K562 (cell line): ENCODE measurements around the gene MRPL16. TPM values are rescaled to one million over a fixed set of nuclear protein-coding genes. Genes with fewer than 3 reads are reported as not detected.

ENCODE experiments used
- ATAC-seq: fragments of 200-7000 bp; cut with Tn5 transposase; 3 replicates; pipeline ENCODE4 v1.9.1; 2020; ENCODE audit warnings: moderate library complexity
- BruUV-seq: library from RNA; stranded (reverse); fragments of 400-500 nt; replicated peaks from 2 replicates; lab custom pipeline; 2021; lab: Mats Ljungman, UMichigan
- CTCF ChIA-PET: fragments of 300-600 bp; formaldehyde crosslinking; extraction: SDS; loops from one replicate; lab custom pipeline; 2021; ENCODE audit warnings: low intra/inter-chr PET ratio; lab: Yijun Ruan, JAX
- POLR2A ChIA-PET: fragments of 300-600, 350-650 bp; sonication (Branson Sonifier 250); formaldehyde crosslinking; extraction: SDS; loops from one replicate; lab custom pipeline; 2021; ENCODE audit warnings: antibody characterized with exemption, inconsistent platforms; lab: Yijun Ruan, JAX
- DNase-seq, 4 experiments: peaks; one replicate each; pipeline versions ENCODE4 v3.0.0 to v3.0.0-alpha.2; 2011 to 2018; ENCODE audit warnings: low spot score in 3 of 4, mixed read lengths in 3 of 4; ENCODE audit errors: extremely low read depth in 1 of 4
- FAIRE-seq: peaks from 2 replicates; lab custom pipeline; 2011; peaks lifted over from hg19 to GRCh38; lab: Jason Lieb, UNC
- H2AFZ ChIP-seq: 2 replicates; pipeline ENCODE4 v1.6.0; 2011; ENCODE audit warnings: low read depth, low read length, control low read depth, inconsistent platforms
- H3K27ac ChIP-seq: fragments of 200-600 bp; 3 replicates; pipeline ENCODE4 v1.8.0; 2011; ENCODE audit warnings: low read depth, mild to moderate bottlenecking, control low read depth, inconsistent platforms, low read length, moderate library complexity, mixed read lengths; ENCODE audit errors: extremely low read depth
- H3K27me3 ChIP-seq, 2 experiments: fragments of 300-600 bp in 1 of 2; 2 replicates in 1 of 2; 3 replicates in 1 of 2; pipeline versions ENCODE4 v1.6.0 to v1.8.0; 2011; ENCODE audit warnings: inconsistent platforms in 2 of 2, low read length in 2 of 2, mild to moderate bottlenecking in 1 of 2, mixed read lengths in 1 of 2, moderate library complexity in 1 of 2; ENCODE audit not compliant: control insufficient read depth in 2 of 2, insufficient read depth in 2 of 2
- H3K36me3 ChIP-seq: fragments of 300-600 bp; 3 replicates; pipeline ENCODE4 v1.8.0; 2011; ENCODE audit warnings: mild to moderate bottlenecking, low read length, inconsistent platforms; ENCODE audit not compliant: control insufficient read depth, insufficient read depth
- H3K4me1 ChIP-seq, 2 experiments: fragments of 200-600 bp in 1 of 2; replicated peaks in 1 of 2; 2 replicates in 1 of 2; 3 replicates in 1 of 2; pipeline versions ENCODE4 v1.5.1 to v1.8.0; 2011; ENCODE audit warnings: inconsistent platforms in 2 of 2, low read length in 2 of 2, mild to moderate bottlenecking in 1 of 2, mixed read lengths in 1 of 2, moderate library complexity in 1 of 2; ENCODE audit not compliant: control insufficient read depth in 2 of 2, insufficient read depth in 2 of 2
- H3K4me2 ChIP-seq: 2 replicates; pipeline ENCODE4 v1.6.1; 2011; ENCODE audit warnings: low read length, control low read depth, inconsistent platforms, mixed read lengths; ENCODE audit not compliant: insufficient read depth
- H3K4me3 ChIP-seq: fragments of 200-600 bp; sonication (generic), shearing (Covaris generic); 2 replicates; pipeline ENCODE4 v1.5.1; 2016; ENCODE audit warnings: control low read depth, inconsistent platforms
- H3K79me2 ChIP-seq: fragments of 200-600 bp; 3 replicates; pipeline ENCODE4 v1.8.0; 2011; ENCODE audit warnings: low read length, inconsistent platforms; ENCODE audit not compliant: control insufficient read depth, insufficient read depth
- H3K9ac ChIP-seq, 2 experiments: 2 replicates each; pipeline versions ENCODE4 v1.6.0 to v1.6.1; 2011; ENCODE audit warnings: low read depth in 2 of 2, low read length in 2 of 2, control low read depth in 1 of 2, inconsistent platforms in 1 of 2, mild to moderate bottlenecking in 1 of 2, mixed read lengths in 1 of 2; ENCODE audit not compliant: insufficient read depth in 1 of 2
- H3K9me1 ChIP-seq: one replicate; pipeline ENCODE4 v1.6.0; 2011; ENCODE audit warnings: inconsistent platforms, mild to moderate bottlenecking, low read length, moderate library complexity; ENCODE audit not compliant: control insufficient read depth, insufficient read depth
- H3K9me3 ChIP-seq: replicated peaks from 2 replicates; pipeline ENCODE4 v1.5.1; 2011; ENCODE audit warnings: low read depth, low read length, inconsistent platforms; ENCODE audit not compliant: control insufficient read depth, insufficient read depth
- H4K20me1 ChIP-seq: replicated peaks from 2 replicates; pipeline ENCODE4 v1.6.1; 2011; ENCODE audit warnings: low read length, inconsistent platforms, mixed read lengths; ENCODE audit not compliant: control insufficient read depth, insufficient read depth
- CBFB ChIP-seq: sonication (generic); formaldehyde crosslinking; IDR thresholded peaks from 2 replicates; pipeline ENCODE4 v1.4.0; 2020; ENCODE audit warnings: mild to moderate bottlenecking, missing genetic modification reagents
- GATAD2A ChIP-seq: fragments of 450-650 bp; IDR thresholded peaks from 2 replicates; pipeline ENCODE4 v1.6.1; 2017
- HCFC1 ChIP-seq: IDR thresholded peaks from 2 replicates; pipeline ENCODE4 v1.6.1; 2012; ENCODE audit warnings: low read depth, low read length, improper control_type of control experiment
- HDAC8 ChIP-seq: fragments of 450-650 bp; IDR thresholded peaks from 2 replicates; pipeline ENCODE4 v1.6.1; 2016; ENCODE audit warnings: mild to moderate bottlenecking, missing genetic modification characterization, moderate library complexity, missing compliant biosample characterization
- IRF2 ChIP-seq: sonication (generic); formaldehyde crosslinking; IDR thresholded peaks from 2 replicates; pipeline ENCODE4 v1.8.1; 2022; ENCODE audit warnings: mild to moderate bottlenecking, missing genetic modification reagents
- RUNX1 ChIP-seq: sonication (generic); IDR thresholded peaks from 2 replicates; pipeline ENCODE4 v1.6.1; 2016; ENCODE audit warnings: antibody characterized with exemption, low read depth
- U2AF2 ChIP-seq: fragments of 200-400 bp; formaldehyde crosslinking; optimal IDR thresholded peaks from 2 replicates; pipeline ENCODE3; 2017; ENCODE audit warnings: low read depth, mild to moderate bottlenecking, low read length
- ZBTB1 ChIP-seq: sonication (generic); formaldehyde crosslinking; IDR thresholded peaks from 2 replicates; pipeline ENCODE4 v1.8.1; 2023; ENCODE audit warnings: missing genetic modification reagents, low read depth, mild to moderate bottlenecking, borderline replicate concordance
- ZKSCAN8 ChIP-seq: fragments of 200-800 bp; sonication (Bioruptor generic); IDR thresholded peaks from 2 replicates; pipeline ENCODE4 v1.6.1; 2016; ENCODE audit warnings: missing genetic modification characterization, missing compliant biosample characterization
- ZNF174 ChIP-seq: fragments of 250-450 bp; sonication (Bioruptor Pico); IDR thresholded peaks from 2 replicates; pipeline ENCODE4 v1.4.0; 2020; ENCODE audit warnings: mild to moderate bottlenecking
- ZNF586 ChIP-seq: fragments of 450-650 bp; formaldehyde crosslinking; conservative IDR thresholded peaks from 2 replicates; pipeline ENCODE4 v1.4.0; 2020; ENCODE audit warnings: mild to moderate bottlenecking, moderate library complexity
- WGBS: fragments of 100-300 bp; shearing (Covaris generic); methylation state at CpG from one replicate; pipeline ENCODE4 v1.1.6; 2016; ENCODE audit warnings: low coverage, mixed read lengths; ENCODE audit not compliant: insufficient coverage; ENCODE audit errors: missing lambda C conversion rate; 5-methylcytosine and 5-hydroxymethylcytosine counted together
- in situ Hi-C: fragments of 300-500 bp; cut with MboI; formaldehyde crosslinking; loops from 4 replicates; pipeline ENCODE4 v1.15.0; 2018; ENCODE audit warnings: inconsistent platforms, mixed read lengths
- intact Hi-C: fragments of 100-400 bp; cut with micrococcal nuclease; formaldehyde crosslinking; loops from 2 replicates; pipeline ENCODE4 v1.14.2; 2022
- polyA plus RNA-seq, 8 experiments: library from polyadenylated mRNA; depleted of rRNA in 4 of 8; stranded (reverse) in 5 of 8; unstranded in 3 of 8; fragments of >200 nt; fragmentation: Nextera tagmentation in 2 of 8; fragmentation: Illumina TruSeq in 1 of 8; extraction: Ambion mirVana in 2 of 8; extraction: Trizol in 1 of 8; gene quantifications; 2 replicates each; pipeline versions ENCODE4 v1.2.1 to v1.2.3, GENCODE V29; 2011 to 2014; ENCODE audit warnings: inconsistent platforms in 1 of 8, missing spikeins in 1 of 8
- total RNA-seq, 7 experiments: library from RNA; depleted of rRNA in 6 of 7; stranded (reverse); fragments of >200 nt in 6 of 7; fragmentation: Illumina TruSeq in 2 of 7; extraction: Trizol in 2 of 7; gene quantifications; 2 replicates each; pipeline versions ENCODE4 v1.2.1 to v1.2.3, GENCODE V29; 2011 to 2021; ENCODE audit warnings: low replicate concordance in 1 of 7
- TF ChIP-seq, protein P1 (sequence below): fragments of 450-650 bp; formaldehyde crosslinking; IDR thresholded peaks from 2 replicates; pipeline ENCODE4 v1.4.0; 2020; ENCODE audit warnings: mild to moderate bottlenecking, mixed read lengths
- TF ChIP-seq, protein P2 (sequence below): fragments of 450-650 bp; formaldehyde crosslinking; IDR thresholded peaks from 2 replicates; pipeline ENCODE4 v1.4.0; 2020; ENCODE audit warnings: mild to moderate bottlenecking, moderate library complexity
- TF ChIP-seq, protein P3 (sequence below): fragments of 450-650 bp; IDR thresholded peaks from 2 replicates; pipeline ENCODE4 v1.6.1; 2016; ENCODE audit warnings: mild to moderate bottlenecking
- TF ChIP-seq, protein P4 (sequence below): sonication (generic); formaldehyde crosslinking; IDR thresholded peaks from 2 replicates; pipeline ENCODE4 v1.8.0; 2022; ENCODE audit warnings: mild to moderate bottlenecking, missing genetic modification reagents

Gene MRPL16
- total and polyA plus RNA-seq, 9 of the 15 experiments (the other 6 are each of a cell fraction or from before 2014, with no cell fraction given) = 63.3 to 209 (median 157) TPM

DNA sequence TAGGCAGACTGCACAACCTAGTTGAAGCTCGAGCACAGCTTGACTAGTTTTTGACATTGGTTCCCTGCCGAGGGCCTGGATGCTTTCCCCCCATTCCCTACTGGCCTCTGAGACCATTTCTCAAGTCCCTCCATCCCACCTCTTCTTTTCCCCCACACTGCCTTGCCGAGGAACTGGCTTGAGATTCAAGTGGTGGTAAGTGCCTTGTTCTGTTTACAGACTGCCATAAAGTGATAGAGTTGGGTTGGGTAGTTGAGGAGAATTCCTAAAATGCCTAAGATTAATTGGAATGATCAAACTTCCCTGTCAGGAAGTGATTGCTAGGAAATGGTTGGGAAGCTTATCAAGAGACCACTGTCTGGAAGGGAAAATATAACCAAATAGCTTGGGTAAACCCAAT lies 16.2 kb downstream of the MRPL16 start (continued):
- TF ChIP-seq, protein P1, sequence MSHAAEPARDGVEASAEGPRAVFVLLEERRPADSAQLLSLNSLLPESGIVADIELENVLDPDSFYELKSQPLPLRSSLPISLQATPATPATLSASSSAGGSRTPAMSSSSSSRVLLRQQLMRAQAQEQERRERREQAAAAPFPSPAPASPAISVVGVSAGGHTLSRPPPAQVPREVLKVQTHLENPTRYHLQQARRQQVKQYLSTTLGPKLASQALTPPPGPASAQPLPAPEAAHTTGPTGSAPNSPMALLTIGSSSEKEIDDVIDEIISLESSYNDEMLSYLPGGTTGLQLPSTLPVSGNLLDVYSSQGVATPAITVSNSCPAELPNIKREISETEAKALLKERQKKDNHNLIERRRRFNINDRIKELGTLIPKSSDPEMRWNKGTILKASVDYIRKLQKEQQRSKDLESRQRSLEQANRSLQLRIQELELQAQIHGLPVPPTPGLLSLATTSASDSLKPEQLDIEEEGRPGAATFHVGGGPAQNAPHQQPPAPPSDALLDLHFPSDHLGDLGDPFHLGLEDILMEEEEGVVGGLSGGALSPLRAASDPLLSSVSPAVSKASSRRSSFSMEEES = no peak
- TF ChIP-seq GATAD2A = no peak
- no peak for TF ChIP-seq RUNX1
- no peak for TF ChIP-seq HDAC8 (tag)

DNA sequence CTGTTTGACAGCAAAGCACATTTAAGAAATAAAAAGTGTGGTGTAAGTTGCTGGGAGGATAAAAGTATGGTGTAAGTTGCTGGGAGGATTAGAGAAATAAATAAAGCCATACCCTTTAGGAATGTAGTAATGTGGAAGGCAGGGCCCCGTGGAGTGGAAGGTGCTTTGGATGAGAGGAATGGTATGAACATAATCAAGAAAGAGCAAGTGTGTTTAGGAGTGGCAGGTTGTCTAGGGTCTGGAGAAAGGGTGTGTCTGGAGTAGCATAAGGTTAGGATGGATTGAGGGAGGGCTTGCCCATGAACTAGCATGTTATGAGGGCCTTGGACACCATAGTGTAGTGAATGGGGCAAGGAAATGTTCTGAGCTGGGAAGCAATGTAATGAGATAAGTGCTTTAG lies 18.1 kb downstream of the MRPL16 start:
- 69% methylated on average over 1 of the region's 1 CpG for WGBS
- ChIA-PET POLR2A (interaction anchor here (1.4 kb wide), 1 partner anchor 17 kb away, joined by 3 read pairs; no protein-coding TSS in a partner anchor), CTCF (no interaction called here)
- Histone ChIP-seq H2AFZ (no peak overlapping the region), H3K9me3 (no peaks in the 10 kb centered on the region), H4K20me1 (peaks cover under 1% of the 10 kb centered on the region; the same call in 1 of the 2 replicates), H3K4me2 (no peak overlapping the region), H3K36me3 (peaks cover 100% of the 10 kb centered on the region), H3K4me3 (no peak overlapping the region), H3K9ac (no peak overlapping the region), H3K27me3 (no peaks in the 10 kb centered on the region), H3K79me2 (no peaks in the 10 kb centered on the region), H3K27ac (no peak overlapping the region), H3K4me1 (peaks cover 0 to 5% of the 10 kb centered on the region in 2 experiments; a peak in 3 of 5 replicates), H3K9me1 (no peaks in the 10 kb centered on the region)
- in situ Hi-C loops (no loop called here), intact Hi-C loops (no loop called here)
- no TSS peak for BruUV-seq
- DNase-seq (no peak), FAIRE-seq (no peak), ATAC-seq (no peak)
- TF ChIP-seq, protein P2, sequence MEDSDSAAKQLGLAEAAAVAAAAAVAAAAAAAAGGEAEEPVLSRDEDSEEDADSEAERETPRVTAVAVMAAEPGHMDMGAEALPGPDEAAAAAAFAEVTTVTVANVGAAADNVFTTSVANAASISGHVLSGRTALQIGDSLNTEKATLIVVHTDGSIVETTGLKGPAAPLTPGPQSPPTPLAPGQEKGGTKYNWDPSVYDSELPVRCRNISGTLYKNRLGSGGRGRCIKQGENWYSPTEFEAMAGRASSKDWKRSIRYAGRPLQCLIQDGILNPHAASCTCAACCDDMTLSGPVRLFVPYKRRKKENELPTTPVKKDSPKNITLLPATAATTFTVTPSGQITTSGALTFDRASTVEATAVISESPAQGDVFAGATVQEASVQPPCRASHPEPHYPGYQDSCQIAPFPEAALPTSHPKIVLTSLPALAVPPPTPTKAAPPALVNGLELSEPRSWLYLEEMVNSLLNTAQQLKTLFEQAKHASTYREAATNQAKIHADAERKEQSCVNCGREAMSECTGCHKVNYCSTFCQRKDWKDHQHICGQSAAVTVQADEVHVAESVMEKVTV (CRISPR knock-in tag) = no peak
- TF ChIP-seq U2AF2 (no peak), ZKSCAN8 (CRISPR knock-in tag) (no peak), ZNF586 (CRISPR knock-in tag) (no peak), IRF2 (no peak), CBFB (no peak), HCFC1 (no peak), ZBTB1 (CRISPR knock-in tag) (no peak), ZNF174 (CRISPR knock-in tag) (no peak)
- TF ChIP-seq, protein P3, sequence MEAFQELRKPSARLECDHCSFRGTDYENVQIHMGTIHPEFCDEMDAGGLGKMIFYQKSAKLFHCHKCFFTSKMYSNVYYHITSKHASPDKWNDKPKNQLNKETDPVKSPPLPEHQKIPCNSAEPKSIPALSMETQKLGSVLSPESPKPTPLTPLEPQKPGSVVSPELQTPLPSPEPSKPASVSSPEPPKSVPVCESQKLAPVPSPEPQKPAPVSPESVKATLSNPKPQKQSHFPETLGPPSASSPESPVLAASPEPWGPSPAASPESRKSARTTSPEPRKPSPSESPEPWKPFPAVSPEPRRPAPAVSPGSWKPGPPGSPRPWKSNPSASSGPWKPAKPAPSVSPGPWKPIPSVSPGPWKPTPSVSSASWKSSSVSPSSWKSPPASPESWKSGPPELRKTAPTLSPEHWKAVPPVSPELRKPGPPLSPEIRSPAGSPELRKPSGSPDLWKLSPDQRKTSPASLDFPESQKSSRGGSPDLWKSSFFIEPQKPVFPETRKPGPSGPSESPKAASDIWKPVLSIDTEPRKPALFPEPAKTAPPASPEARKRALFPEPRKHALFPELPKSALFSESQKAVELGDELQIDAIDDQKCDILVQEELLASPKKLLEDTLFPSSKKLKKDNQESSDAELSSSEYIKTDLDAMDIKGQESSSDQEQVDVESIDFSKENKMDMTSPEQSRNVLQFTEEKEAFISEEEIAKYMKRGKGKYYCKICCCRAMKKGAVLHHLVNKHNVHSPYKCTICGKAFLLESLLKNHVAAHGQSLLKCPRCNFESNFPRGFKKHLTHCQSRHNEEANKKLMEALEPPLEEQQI = no peak
- TF ChIP-seq, protein P4, sequence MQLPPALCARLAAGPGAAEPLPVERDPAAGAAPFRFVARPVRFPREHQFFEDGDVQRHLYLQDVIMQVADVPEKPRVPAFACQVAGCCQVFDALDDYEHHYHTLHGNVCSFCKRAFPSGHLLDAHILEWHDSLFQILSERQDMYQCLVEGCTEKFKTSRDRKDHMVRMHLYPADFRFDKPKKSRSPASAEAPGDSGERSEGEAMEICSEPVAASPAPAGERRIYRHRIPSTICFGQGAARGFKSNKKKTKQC (CRISPR knock-in tag) = no peak
